Muscle layer of duodenum (tissue), 2 donors: Measurements from ENCODE around the gene FGFR3.

Experiments used
- H3K27ac ChIP-seq: one replicate; pipeline ENCODE4 v1.7.0; 2013; ENCODE audit warnings: mild to moderate bottlenecking, low read length
- H3K27me3 ChIP-seq: one replicate; pipeline ENCODE4 v1.7.0; 2013; ENCODE audit warnings: low read depth, mild to moderate bottlenecking, control low read depth, low read length
- H3K36me3 ChIP-seq, 2 donors: one replicate each; pipeline ENCODE4 v1.7.0; 2013; ENCODE audit warnings: low read length in 2 of 2, control low read depth in 1 of 2, mild to moderate bottlenecking in 1 of 2; ENCODE audit not compliant: insufficient read depth in 2 of 2, control insufficient read depth in 1 of 2
- H3K4me1 ChIP-seq, 2 donors: one replicate each; pipeline ENCODE4 v1.7.0; 2013; ENCODE audit warnings: low read length in 2 of 2, mild to moderate bottlenecking in 2 of 2, control low read depth in 1 of 2, moderate library complexity in 1 of 2; ENCODE audit not compliant: insufficient read depth in 2 of 2, control insufficient read depth in 1 of 2
- H3K4me3 ChIP-seq, 2 donors: one replicate each; pipeline ENCODE4 v1.7.0; 2013; ENCODE audit warnings: low read length in 2 of 2, low read depth in 1 of 2, mild to moderate bottlenecking in 1 of 2
- H3K9me3 ChIP-seq, 2 donors: one replicate each; pipeline ENCODE4 v1.7.0; 2013; ENCODE audit warnings: low read length in 2 of 2, control low read depth in 1 of 2, mild to moderate bottlenecking in 1 of 2; ENCODE audit not compliant: control insufficient read depth in 1 of 2
- donor health status: healthy.

Gene FGFR3

GRCh38 chr4:1801286-1801958 lies 8.3 kb downstream of the FGFR3 start:
- no peaks in the 10 kb centered on the region for H3K36me3 ChIP-seq
- no peak overlapping the region for H3K4me3 ChIP-seq
- H3K27ac ChIP-seq, result no peak overlapping the region
- H3K9me3 ChIP-seq, result no peaks in the 10 kb centered on the region
- H3K27me3 ChIP-seq, result no peaks in the 10 kb centered on the region
- H3K4me1 ChIP-seq, result peaks cover 0 to 7% of the 10 kb centered on the region in 2 donors

GRCh38 chr4:1802151-1802715 lies 9.1 kb downstream of the FGFR3 start:
- Histone ChIP-seq H3K9me3 (no peaks in the 10 kb centered on the region), H3K27ac (no peak overlapping the region), H3K4me3 (no peak overlapping the region), H3K4me1 (peaks cover 0 to 7% of the 10 kb centered on the region in 2 donors), H3K27me3 (no peaks in the 10 kb centered on the region), H3K36me3 (no peaks in the 10 kb centered on the region)

- H3K27me3 ChIP-seq, result no peaks in the 10 kb centered on the region
- no peak overlapping the region for H3K27ac ChIP-seq
- H3K36me3 ChIP-seq, result no peaks in the 10 kb centered on the region
- H3K4me3 ChIP-seq, result no peak overlapping the region
- no peaks in the 10 kb centered on the region for H3K9me3 ChIP-seq
- H3K4me1 ChIP-seq, result peaks cover 0 to 7% of the 10 kb centered on the region in 2 donors
Measured at GRCh38 chr4:1802720-1803522, 9.8 kb downstream of the FGFR3 start.

- Histone ChIP-seq H3K27ac (no peak overlapping the region), H3K4me1 (peaks cover 0 to 7% of the 10 kb centered on the region in 2 donors), H3K9me3 (no peaks in the 10 kb centered on the region), H3K4me3 (no peak overlapping the region), H3K27me3 (no peaks in the 10 kb centered on the region), H3K36me3 (no peaks in the 10 kb centered on the region)
Measured at GRCh38 chr4:1803523-1804423, 10.7 kb downstream of the FGFR3 start.

GRCh38 chr4:1804638-1805492 lies 11.8 kb downstream of the FGFR3 start:
- peaks cover 0 to 7% of the 10 kb centered on the region in 2 donors for H3K4me1 ChIP-seq
- no peaks in the 10 kb centered on the region for H3K36me3 ChIP-seq
- H3K27ac ChIP-seq, result no peak overlapping the region
- no peaks in the 10 kb centered on the region for H3K27me3 ChIP-seq
- no peak overlapping the region for H3K4me3 ChIP-seq
- no peaks in the 10 kb centered on the region for H3K9me3 ChIP-seq

GRCh38 chr4:1805493-1806222 lies 12.6 kb downstream of the FGFR3 start:
- Histone ChIP-seq H3K9me3 (no peaks in the 10 kb centered on the region), H3K4me3 (no peak overlapping the region), H3K27me3 (no peaks in the 10 kb centered on the region), H3K27ac (no peak overlapping the region), H3K4me1 (peaks cover 0 to 7% of the 10 kb centered on the region in 2 donors), H3K36me3 (no peaks in the 10 kb centered on the region)

GRCh38 chr4:1806223-1806564 lies 13.1 kb downstream of the FGFR3 start:
- peaks cover 0 to 7% of the 10 kb centered on the region in 2 donors for H3K4me1 ChIP-seq
- H3K4me3 ChIP-seq, result no peak overlapping the region
- H3K9me3 ChIP-seq, result no peaks in the 10 kb centered on the region
- no peak overlapping the region for H3K27ac ChIP-seq
- no peaks in the 10 kb centered on the region for H3K27me3 ChIP-seq
- no peaks in the 10 kb centered on the region for H3K36me3 ChIP-seq

GRCh38 chr4:1806596-1807331 lies 13.7 kb downstream of the FGFR3 start:
- H3K4me3 ChIP-seq, result no peak overlapping the region
- no peak overlapping the region for H3K27ac ChIP-seq
- H3K9me3 ChIP-seq, result no peaks in the 10 kb centered on the region
- no peaks in the 10 kb centered on the region for H3K36me3 ChIP-seq
- H3K27me3 ChIP-seq, result no peaks in the 10 kb centered on the region
- peaks cover 0 to 7% of the 10 kb centered on the region in 2 donors for H3K4me1 ChIP-seq

- Histone ChIP-seq H3K36me3 (no peaks in the 10 kb centered on the region), H3K27ac (no peak overlapping the region), H3K9me3 (no peaks in the 10 kb centered on the region), H3K27me3 (no peaks in the 10 kb centered on the region), H3K4me3 (no peak overlapping the region), H3K4me1 (peaks cover 0 to 1% of the 10 kb centered on the region in 2 donors)
Measured at GRCh38 chr4:1807332-1807777, 14.3 kb downstream of the FGFR3 start.
